ENCODE data around the gene SCN10A. TPM values are rescaled to one million over a fixed set of nuclear protein-coding genes. Genes with fewer than 3 reads are reported as not detected.
A peak's percentile ranks its signal among the peaks of the same experiment; 100 is the strongest.

Gene SCN10A
- total and polyA plus RNA-seq, 9 of the 15 experiments (the other 6 are each of a cell fraction or from before 2014, with no cell fraction given) = not detected

GRCh38 chr3:38763569-38763968 lies 52.4 kb downstream of the SCN10A start:
- no peaks in the 10 kb centered on the region for H3K79me2 ChIP-seq (ENCODE audit: control insufficient read depth, insufficient read depth, low read length)
- no peaks in the 10 kb centered on the region for H3K27me3 ChIP-seq (ENCODE audit: control insufficient read depth in 2 of 2, insufficient read depth in 2 of 2, low read length in 2 of 2)
- no peak for DNase-seq (ENCODE audit: extremely low read depth in 1 of 4, low spot score in 3 of 4)
- no peak overlapping the region for H2AFZ ChIP-seq (ENCODE audit: low read depth, low read length)
- CTCF ChIA-PET (ENCODE audit: low intra/inter-chr PET ratio) = no interaction called here
- peak; percentile 15 for FAIRE-seq
- intact Hi-C loops (cut with micrococcal nuclease) (no loop called here), in situ Hi-C loops (cut with MboI) (no loop called here)
- POLR2A ChIA-PET = no interaction called here
- BruUV-seq (replicated peaks) = no TSS peak
- H3K4me3 ChIP-seq = no peak overlapping the region
- H4K20me1 ChIP-seq (replicated peaks; ENCODE audit: control insufficient read depth, insufficient read depth, low read length) = no peaks in the 10 kb centered on the region
- H3K9ac ChIP-seq (ENCODE audit: insufficient read depth in 1 of 2, low read depth in 2 of 2, low read length in 2 of 2) = no peak overlapping the region
- TF ChIP-seq CTCF (IDR thresholded peaks at IDR 0.05 in 2 of 3, conservative IDR thresholded peaks at IDR 0.05 in 1 of 3; ENCODE audit: insufficient read depth in 2 of 3, low read depth in 1 of 3, low read length in 3 of 3) (0 out of 6 replicates have a peak, but pooled peaks of 1 of the 3 experiments have one; percentile 8), CEBPG (CRISPR knock-in tag; IDR thresholded peaks at IDR 0.05) (0 out of 2 replicates have a peak, but pooled peaks have one; percentile 11), CEBPG (tag; conservative IDR thresholded peaks at IDR 0.05 in 1 of 2, IDR thresholded peaks at IDR 0.05 in 1 of 2) (peak; percentile 84 to 85), MCM5 (IDR thresholded peaks at IDR 0.05; ENCODE audit: low read depth) (no peak), CEBPB (tag; IDR thresholded peaks at IDR 0.05) (peak; percentile 94)
- H3K4me2 ChIP-seq (ENCODE audit: insufficient read depth, low read length) = no peak overlapping the region
- no peaks in the 10 kb centered on the region for H3K4me1 ChIP-seq (replicated peaks in 1 of 2; ENCODE audit: control insufficient read depth in 2 of 2, insufficient read depth in 2 of 2, low read length in 2 of 2)
- no peaks in the 10 kb centered on the region for H3K36me3 ChIP-seq (ENCODE audit: control insufficient read depth, insufficient read depth, low read length)
- ATAC-seq = 0 out of 3 replicates have a peak, but pooled peaks have one; percentile 35
- H3K9me1 ChIP-seq (ENCODE audit: control insufficient read depth, insufficient read depth, low read length) = no peaks in the 10 kb centered on the region
- H3K27ac ChIP-seq (ENCODE audit: extremely low read depth, low read depth, low read length) = no peak overlapping the region
- 0% methylated on average over 3 of the region's 3 CpGs for whole genome bisulfite sequencing (ENCODE audit: insufficient coverage, low coverage, missing lambda C conversion rate)
- H3K9me3 ChIP-seq (replicated peaks; ENCODE audit: control insufficient read depth, insufficient read depth, low read depth, low read length) = no peaks in the 10 kb centered on the region
